Mesothelial cell of epicardium (in vitro differentiated cells): ENCODE results near the gene KCTD6. TPM values are rescaled to one million over a fixed set of nuclear protein-coding genes. Genes with fewer than 3 reads are reported as not detected.
A peak's percentile ranks its signal among the peaks of the same experiment; 100 is the strongest.

ENCODE experiments used
- DNase-seq, 2 experiments: peaks; one replicate each; pipeline ENCODE4 v3.0.0; 2021; ENCODE audit warnings: low spot score in 2 of 2; ENCODE audit not compliant: unreplicated experiment in 2 of 2
- H3K27ac Mint-ChIP-seq: 2 replicates; pipeline ENCODE4 v1.8.0; 2021; ENCODE audit warnings: mixed read lengths
- H3K27me3 Mint-ChIP-seq: 2 replicates; pipeline ENCODE4 v1.8.0; 2021; ENCODE audit warnings: low read depth, mixed read lengths
- H3K36me3 Mint-ChIP-seq: 2 replicates; pipeline ENCODE4 v1.8.0; 2021; ENCODE audit warnings: mixed read lengths
- H3K4me1 Mint-ChIP-seq: 2 replicates; pipeline ENCODE4 v1.8.0; 2021; ENCODE audit warnings: mixed read lengths
- H3K4me3 Mint-ChIP-seq: 2 replicates; pipeline ENCODE4 v1.8.0; 2021; ENCODE audit warnings: mild to moderate bottlenecking, moderate library complexity, mixed read lengths
- H3K9me3 Mint-ChIP-seq: 2 replicates; pipeline ENCODE4 v1.8.0; 2021; ENCODE audit warnings: mixed read lengths
- total RNA-seq: library from RNA; stranded (reverse); gene quantifications from 3 replicates; pipeline ENCODE4 v1.2.1, GENCODE V29; 2021
- TF ChIP-seq, protein P1 (sequence below): fragments of 200-600 bp; sonication (generic); IDR thresholded peaks from one replicate; pipeline ENCODE4 v1.5.0; 2021; ENCODE audit warnings: antibody characterized with exemption; ENCODE audit not compliant: unreplicated experiment

The KCTD6 gene
- total RNA-seq, 1 donor from 2014 or later: 13.1 TPM

DNA sequence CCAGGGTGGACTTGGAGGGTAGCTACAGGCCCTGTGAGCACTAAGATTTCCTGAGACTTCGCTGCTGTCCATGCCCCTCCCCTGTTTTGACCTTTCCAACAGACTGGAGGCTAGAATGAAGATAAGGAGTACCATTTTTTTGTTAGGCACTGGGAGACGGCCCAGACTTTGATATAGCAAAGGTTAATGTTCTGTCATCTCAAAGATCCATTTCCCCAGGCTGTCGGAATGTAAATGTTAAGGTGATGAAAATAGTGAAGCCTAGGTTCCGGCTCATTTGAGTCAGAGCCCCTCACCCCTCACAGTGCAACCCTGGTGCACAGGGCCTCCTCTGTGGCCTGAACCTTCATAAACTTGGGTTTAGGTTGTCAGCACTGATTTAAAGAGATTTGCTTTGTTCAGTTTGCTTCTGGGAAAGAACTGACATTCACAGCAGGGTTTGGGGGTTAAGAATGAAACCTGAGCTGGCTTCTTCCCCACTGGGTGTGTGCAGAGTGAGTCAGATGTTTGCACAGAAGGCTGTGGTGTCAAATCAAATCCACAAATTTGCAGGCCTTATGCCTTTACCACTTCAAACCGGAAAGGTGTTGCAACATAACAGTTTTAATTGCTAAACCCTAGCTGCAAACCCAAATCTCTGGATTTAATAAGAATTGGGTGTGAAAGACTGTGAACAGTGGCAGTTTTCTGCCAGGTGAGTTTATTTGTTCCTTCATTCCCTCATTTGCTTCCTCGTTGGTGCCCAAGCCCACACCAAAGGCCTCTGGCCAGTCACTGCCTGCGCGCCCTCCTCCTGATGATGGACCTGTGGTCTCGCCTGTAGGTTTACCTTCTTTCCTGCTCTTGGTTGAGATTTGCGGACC lies 20.6 kb upstream of the KCTD6 start:
- no peaks in the 10 kb centered on the region for H3K27me3 Mint-ChIP-seq
- H3K4me1 Mint-ChIP-seq: peaks cover 30% of the 10 kb centered on the region
- no peaks in the 10 kb centered on the region for H3K36me3 Mint-ChIP-seq
- H3K27ac Mint-ChIP-seq: peak overlapping the region; percentile 89
- H3K9me3 Mint-ChIP-seq: no peaks in the 10 kb centered on the region
- no peak for DNase-seq
- TF ChIP-seq, protein P1, sequence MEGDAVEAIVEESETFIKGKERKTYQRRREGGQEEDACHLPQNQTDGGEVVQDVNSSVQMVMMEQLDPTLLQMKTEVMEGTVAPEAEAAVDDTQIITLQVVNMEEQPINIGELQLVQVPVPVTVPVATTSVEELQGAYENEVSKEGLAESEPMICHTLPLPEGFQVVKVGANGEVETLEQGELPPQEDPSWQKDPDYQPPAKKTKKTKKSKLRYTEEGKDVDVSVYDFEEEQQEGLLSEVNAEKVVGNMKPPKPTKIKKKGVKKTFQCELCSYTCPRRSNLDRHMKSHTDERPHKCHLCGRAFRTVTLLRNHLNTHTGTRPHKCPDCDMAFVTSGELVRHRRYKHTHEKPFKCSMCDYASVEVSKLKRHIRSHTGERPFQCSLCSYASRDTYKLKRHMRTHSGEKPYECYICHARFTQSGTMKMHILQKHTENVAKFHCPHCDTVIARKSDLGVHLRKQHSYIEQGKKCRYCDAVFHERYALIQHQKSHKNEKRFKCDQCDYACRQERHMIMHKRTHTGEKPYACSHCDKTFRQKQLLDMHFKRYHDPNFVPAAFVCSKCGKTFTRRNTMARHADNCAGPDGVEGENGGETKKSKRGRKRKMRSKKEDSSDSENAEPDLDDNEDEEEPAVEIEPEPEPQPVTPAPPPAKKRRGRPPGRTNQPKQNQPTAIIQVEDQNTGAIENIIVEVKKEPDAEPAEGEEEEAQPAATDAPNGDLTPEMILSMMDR: no peak
- H3K4me3 Mint-ChIP-seq: no peak overlapping the region

DNA sequence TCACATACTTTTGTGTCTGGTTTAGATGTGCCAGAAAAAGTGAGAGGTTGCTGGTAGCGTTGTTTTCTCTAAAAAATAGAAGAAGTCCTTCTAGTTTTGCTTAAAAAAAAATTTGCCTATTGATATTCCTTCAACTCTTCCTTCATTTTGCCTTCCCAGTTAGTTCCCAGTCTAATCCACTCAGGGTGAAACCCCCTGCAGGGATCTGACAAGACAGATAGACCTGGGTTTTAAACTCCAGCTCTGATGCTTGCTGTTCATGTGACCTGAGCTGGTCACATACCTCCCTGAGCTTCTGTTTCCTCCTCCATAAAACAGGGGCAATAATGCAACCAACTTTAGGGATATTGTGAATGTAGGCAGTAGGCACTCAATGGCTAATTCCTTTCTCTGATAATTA lies 18.6 kb upstream of the KCTD6 start:
- H3K4me3 Mint-ChIP-seq: no peak overlapping the region
- no peak for DNase-seq
- H3K27ac Mint-ChIP-seq: peak overlapping the region; percentile 68
- no peaks in the 10 kb centered on the region for H3K27me3 Mint-ChIP-seq
- TF ChIP-seq, protein P1: no peak
- no peaks in the 10 kb centered on the region for H3K36me3 Mint-ChIP-seq
- H3K4me1 Mint-ChIP-seq: peaks cover 30% of the 10 kb centered on the region
- no peaks in the 10 kb centered on the region for H3K9me3 Mint-ChIP-seq

DNA sequence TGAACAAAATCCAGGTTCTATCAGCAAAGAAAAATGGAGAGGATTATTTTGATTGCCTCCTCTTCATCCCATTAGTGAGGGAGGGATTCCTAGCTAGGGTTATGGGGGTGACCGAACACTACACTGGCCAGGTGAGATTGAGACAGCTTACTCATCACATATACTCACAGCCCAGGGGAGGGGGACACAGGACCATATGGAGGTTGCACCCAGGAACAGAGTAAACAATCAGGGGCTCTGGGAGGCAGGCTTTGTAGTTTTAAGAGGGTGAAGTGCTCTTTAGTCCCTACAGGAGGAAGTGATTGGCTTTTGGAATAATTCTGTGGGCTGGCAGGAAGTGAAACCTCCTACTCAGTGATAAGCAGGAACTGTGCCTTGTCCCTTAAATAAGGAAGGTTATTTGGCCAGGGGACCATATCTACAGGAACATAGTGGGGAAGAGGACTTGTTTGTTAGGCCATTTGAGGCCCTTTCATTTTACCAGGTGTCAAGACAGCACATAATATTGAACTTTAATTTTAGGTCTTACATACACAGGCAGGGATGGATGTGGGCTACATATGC lies 17.5 kb upstream of the KCTD6 start:
- no peak overlapping the region for H3K27ac Mint-ChIP-seq
- no peak for DNase-seq
- TF ChIP-seq, protein P1: no peak
- H3K9me3 Mint-ChIP-seq: peaks cover 6% of the 10 kb centered on the region
- H3K27me3 Mint-ChIP-seq: no peaks in the 10 kb centered on the region
- peaks cover 30% of the 10 kb centered on the region for H3K4me1 Mint-ChIP-seq
- H3K4me3 Mint-ChIP-seq: no peak overlapping the region
- H3K36me3 Mint-ChIP-seq: no peaks in the 10 kb centered on the region

DNA sequence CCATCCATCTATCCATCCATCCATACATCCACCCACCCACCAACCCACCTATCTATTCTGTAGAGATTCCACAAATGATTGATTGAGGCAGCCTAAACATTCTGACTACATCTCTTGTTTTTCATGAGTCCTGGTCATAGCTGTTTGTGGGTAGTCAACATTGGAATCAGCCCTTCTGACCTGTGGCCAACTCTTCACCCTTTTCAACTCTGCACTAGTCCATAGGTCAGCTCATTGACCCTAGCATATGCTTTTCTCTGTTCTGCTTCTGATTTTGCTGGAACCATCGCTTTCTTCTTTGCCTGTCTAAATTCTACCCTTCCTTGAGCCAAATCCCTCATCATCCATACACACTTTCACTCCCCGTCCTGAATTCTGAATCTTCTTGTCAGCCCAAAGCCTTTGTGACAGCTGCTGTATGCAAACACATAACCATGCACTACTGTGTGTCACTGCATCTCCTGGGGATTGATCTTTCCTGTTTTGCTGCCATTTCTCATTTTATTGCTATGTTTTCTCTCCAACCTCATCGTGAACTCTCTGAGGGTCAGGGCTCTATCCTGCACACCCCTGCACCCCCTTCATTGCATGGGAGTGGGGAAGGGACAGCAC lies 16.8 kb upstream of the KCTD6 start:
- TF ChIP-seq, protein P1: no peak
- Mint-ChIP-seq H3K4me3 (no peak overlapping the region), H3K9me3 (peaks cover 9% of the 10 kb centered on the region), H3K27me3 (no peaks in the 10 kb centered on the region), H3K36me3 (no peaks in the 10 kb centered on the region), H3K27ac (no peak overlapping the region), H3K4me1 (peaks cover 27% of the 10 kb centered on the region)
- DNase-seq: no peak

DNA sequence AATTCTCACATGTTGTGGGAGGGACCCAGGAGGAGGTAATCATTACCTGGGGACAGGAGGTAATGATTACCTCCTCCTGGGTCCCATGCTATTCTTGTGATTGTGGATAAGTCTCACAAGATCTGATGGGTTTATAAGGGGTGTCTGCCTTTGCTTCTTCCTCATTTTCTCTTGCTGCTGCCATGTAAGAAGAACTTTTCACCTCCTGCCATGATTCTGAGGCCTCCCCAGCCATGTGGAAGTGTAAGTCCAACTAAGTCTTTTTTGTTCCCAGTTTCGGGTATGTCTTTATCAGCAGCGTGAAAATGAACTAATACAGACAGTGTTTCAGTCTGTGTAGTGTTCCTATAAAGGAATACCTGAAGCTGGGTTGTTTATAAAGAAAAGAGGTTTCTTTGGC lies 13.1 kb upstream of the KCTD6 start:
- peaks cover 13% of the 10 kb centered on the region for H3K9me3 Mint-ChIP-seq
- no peaks in the 10 kb centered on the region for H3K36me3 Mint-ChIP-seq
- no peaks in the 10 kb centered on the region for H3K27me3 Mint-ChIP-seq

More for the DNA sequence above, 13.1 kb upstream of the KCTD6 start:
- TF ChIP-seq, protein P1: no peak
- Mint-ChIP-seq H3K4me1 (peaks cover 2% of the 10 kb centered on the region), H3K27ac (no peak overlapping the region), H3K4me3 (no peak overlapping the region)
- no peak for DNase-seq
